WI38 (cell line): Measurements from ENCODE around the gene ARMC3.

Experiments
- H3K4me3 ChIP-seq: 2 replicates; pipeline ENCODE4 v1.5.1; 2011; ENCODE audit warnings: low read depth, mild to moderate bottlenecking, control low read depth, low read length
- CTCF ChIP-seq: IDR thresholded peaks from 2 replicates; pipeline ENCODE4 v1.5.1; 2012; ENCODE audit warnings: low read depth, mild to moderate bottlenecking, control low read depth, low read length

Gene ARMC3

GRCh38 chr10:22931948-22932347 lies 4.1 kb downstream of the ARMC3 start:
- TF ChIP-seq CTCF, result no peak

GRCh38 chr10:22932626-22933370 lies 4.9 kb downstream of the ARMC3 start:
- TF ChIP-seq CTCF, result no peak
- H3K4me3 ChIP-seq, result no peak overlapping the region

More at GRCh38 chr10:22931948-22932347, 4.1 kb downstream of the ARMC3 start:
- H3K4me3 ChIP-seq, result no peak overlapping the region

- no peak for TF ChIP-seq CTCF
- H3K4me3 ChIP-seq, result no peak overlapping the region
Measured at GRCh38 chr10:22934726-22935125, 6.9 kb downstream of the ARMC3 start.

- TF ChIP-seq CTCF, result no peak
- no peak overlapping the region for H3K4me3 ChIP-seq
Measured at GRCh38 chr10:22942437-22942836, 14.6 kb downstream of the ARMC3 start.

GRCh38 chr10:22945934-22946673 lies 18.3 kb downstream of the ARMC3 start:
- no peak overlapping the region for H3K4me3 ChIP-seq
- TF ChIP-seq CTCF, result no peak

- H3K4me3 ChIP-seq, result no peak overlapping the region
- TF ChIP-seq CTCF, result no peak
Measured at GRCh38 chr10:22954970-22955369, 27.1 kb downstream of the ARMC3 start.

- no peak overlapping the region for H3K4me3 ChIP-seq
- TF ChIP-seq CTCF, result no peak
Measured at GRCh38 chr10:22958338-22958737, 30.5 kb downstream of the ARMC3 start.
